Subcutaneous abdominal adipose tissue (tissue), 5 donors: ENCODE results near the gene SCNN1G.
A peak's percentile ranks its signal among the peaks of the same experiment; 100 is the strongest.

Experiments
- H3K27ac ChIP-seq: one replicate; pipeline ENCODE4 v1.7.0; 2013; ENCODE audit warnings: low read depth, mild to moderate bottlenecking, inconsistent platforms, low read length, moderate library complexity
- H3K27me3 ChIP-seq, 5 donors: one replicate each; pipeline ENCODE4 v1.7.0; 2013; ENCODE audit warnings: low read length in 5 of 5, inconsistent platforms in 1 of 5; ENCODE audit not compliant: control insufficient read depth in 5 of 5, insufficient read depth in 4 of 5
- H3K36me3 ChIP-seq, 5 donors: one replicate each; pipeline ENCODE4 v1.7.0; 2013; ENCODE audit warnings: low read length in 5 of 5; ENCODE audit not compliant: control insufficient read depth in 5 of 5, insufficient read depth in 5 of 5
- H3K4me1 ChIP-seq, 5 donors: one replicate each; pipeline ENCODE4 v1.7.0; 2013; ENCODE audit warnings: low read length in 5 of 5, mild to moderate bottlenecking in 3 of 5, moderate library complexity in 1 of 5; ENCODE audit not compliant: control insufficient read depth in 5 of 5, insufficient read depth in 5 of 5
- H3K4me3 ChIP-seq, 5 donors: one replicate each; pipeline ENCODE4 v1.7.0; 2013; ENCODE audit warnings: low read length in 5 of 5, low read depth in 1 of 5
- H3K9ac ChIP-seq, 5 donors: one replicate each; pipeline ENCODE4 v1.7.0; 2013; ENCODE audit warnings: low read length in 5 of 5, mild to moderate bottlenecking in 4 of 5, moderate library complexity in 3 of 5
- H3K9me3 ChIP-seq, 5 donors: one replicate each; pipeline ENCODE4 v1.7.0; 2013; ENCODE audit warnings: low read length in 5 of 5; ENCODE audit not compliant: control insufficient read depth in 5 of 5
- donor health status: healthy.
- donor health status: healthy.
- donor health status: healthy.
- donor health status: healthy.
- donor health status: healthy.

SCNN1G gene

GRCh38 chr16:23172583-23172982, 10.0 kb upstream of the SCNN1G start:
- no peak overlapping the region for H3K4me3 ChIP-seq
- peaks cover 0 to 9% (median 0%) of the 10 kb centered on the region in 5 donors for H3K27me3 ChIP-seq
- H3K9me3 ChIP-seq, result no peaks in the 10 kb centered on the region
- no peak overlapping the region for H3K9ac ChIP-seq
- H3K27ac ChIP-seq, result no peak overlapping the region
- H3K4me1 ChIP-seq, result peaks cover 0 to 7% (median 5%) of the 10 kb centered on the region in 5 donors
- H3K36me3 ChIP-seq, result no peaks in the 10 kb centered on the region

- H3K9ac ChIP-seq, result no peak overlapping the region
Observed at GRCh38 chr16:23172994-23173393, 9.6 kb upstream of the SCNN1G start.

GRCh38 chr16:23174622-23175021, 7.9 kb upstream of the SCNN1G start:
- no peaks in the 10 kb centered on the region for H3K9me3 ChIP-seq
- H3K27ac ChIP-seq, result no peak overlapping the region
- peaks cover 0 to 9% (median 0%) of the 10 kb centered on the region in 5 donors for H3K27me3 ChIP-seq
- H3K4me1 ChIP-seq, result peaks cover 0 to 7% (median 5%) of the 10 kb centered on the region in 5 donors
- H3K4me3 ChIP-seq, result no peak overlapping the region
- no peaks in the 10 kb centered on the region for H3K36me3 ChIP-seq
- no peak overlapping the region for H3K9ac ChIP-seq

More at GRCh38 chr16:23172994-23173393, 9.6 kb upstream of the SCNN1G start:
- H3K27me3 ChIP-seq, result peaks cover 0 to 9% (median 0%) of the 10 kb centered on the region in 5 donors
- H3K4me3 ChIP-seq, result no peak overlapping the region
- no peaks in the 10 kb centered on the region for H3K9me3 ChIP-seq
- peaks cover 0 to 7% (median 5%) of the 10 kb centered on the region in 5 donors for H3K4me1 ChIP-seq
- no peak overlapping the region for H3K27ac ChIP-seq
- no peaks in the 10 kb centered on the region for H3K36me3 ChIP-seq

DNA sequence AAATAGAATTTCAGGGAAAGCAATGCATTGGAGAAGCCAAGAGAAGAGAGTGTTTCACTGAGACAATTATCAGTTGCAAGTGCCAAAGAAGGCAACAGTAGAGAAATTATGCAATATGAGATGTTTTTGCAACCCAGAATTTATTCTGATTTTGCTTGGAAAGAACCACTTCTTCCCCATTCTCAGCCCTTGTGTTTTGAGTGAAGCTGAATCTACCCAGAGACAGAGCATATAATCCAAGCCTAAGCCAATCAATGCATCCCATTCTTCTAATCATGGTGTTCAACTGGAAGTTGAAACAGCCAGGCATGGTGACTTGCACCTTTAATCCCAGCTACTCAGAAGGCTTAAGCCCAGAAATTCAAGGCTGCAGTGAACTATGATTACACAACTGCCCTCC, 6.9 kb upstream of the SCNN1G start:
- Histone ChIP-seq H3K4me1 (peaks cover 0 to 7% (median 5%) of the 10 kb centered on the region in 5 donors), H3K27me3 (peaks cover 0 to 9% (median 0%) of the 10 kb centered on the region in 5 donors), H3K4me3 (no peak overlapping the region), H3K27ac (no peak overlapping the region), H3K36me3 (no peaks in the 10 kb centered on the region), H3K9me3 (no peaks in the 10 kb centered on the region), H3K9ac (no peak overlapping the region)

DNA sequence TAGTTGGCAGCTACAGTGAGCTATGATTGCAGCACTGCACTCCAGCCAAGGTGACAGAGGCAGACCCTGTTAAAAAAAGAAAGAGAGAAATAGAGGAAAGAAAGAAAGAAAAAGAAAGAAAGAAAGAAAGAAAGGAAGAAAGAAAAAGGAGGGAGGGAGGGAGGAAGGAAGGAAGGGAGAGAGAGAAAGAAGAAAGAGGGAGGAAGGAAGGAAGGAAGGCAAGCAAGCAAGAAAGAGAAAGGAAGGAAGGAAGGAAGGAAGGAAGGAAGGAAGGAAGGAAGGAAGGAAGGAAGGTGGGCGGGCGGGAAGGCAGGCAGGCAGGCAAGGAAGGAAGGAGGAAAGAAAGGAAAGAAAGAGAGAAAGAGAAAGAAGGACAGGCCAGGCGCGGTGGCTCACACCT, 1.0 kb upstream of the SCNN1G start:
- peaks cover 21 to 31% (median 24%) of the 10 kb centered on the region in 5 donors for H3K27me3 ChIP-seq
- H3K36me3 ChIP-seq, result no peaks in the 10 kb centered on the region
- peaks cover 0 to 14% (median 12%) of the 10 kb centered on the region in 5 donors for H3K4me1 ChIP-seq
- H3K27ac ChIP-seq, result no peak overlapping the region
- H3K9me3 ChIP-seq, result no peaks in the 10 kb centered on the region
- H3K9ac ChIP-seq, result no peak overlapping the region
- no peak overlapping the region for H3K4me3 ChIP-seq

GRCh38 chr16:23182206-23182678, 303 bp upstream of the SCNN1G start:
- Histone ChIP-seq H3K9ac (no peak overlapping the region), H3K27me3 (peaks cover 21 to 31% (median 24%) of the 10 kb centered on the region in 5 donors), H3K27ac (no peak overlapping the region), H3K4me1 (peaks cover 0 to 14% (median 12%) of the 10 kb centered on the region in 5 donors), H3K36me3 (no peaks in the 10 kb centered on the region), H3K9me3 (no peaks in the 10 kb centered on the region), H3K4me3 (peak overlapping the region in 2 of 5 donors; percentile 48 to 61)

DNA sequence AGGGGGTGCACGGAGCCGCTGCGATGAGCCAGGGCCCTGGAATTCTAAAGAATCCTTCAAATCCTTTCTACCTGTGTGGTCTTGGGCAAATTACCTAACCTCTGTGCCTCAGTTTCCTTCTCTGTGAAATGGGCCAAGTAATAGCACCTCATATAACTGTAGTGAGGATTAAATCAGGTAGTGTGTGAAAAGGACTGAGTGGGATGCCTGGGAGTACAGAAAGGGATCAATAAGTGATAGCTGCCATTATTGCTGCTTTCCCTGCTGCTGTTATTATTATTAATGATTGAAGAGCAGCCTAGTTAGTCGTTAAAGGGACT, 958 bp downstream of the SCNN1G start:
- Histone ChIP-seq H3K27ac (no peak overlapping the region), H3K27me3 (peaks cover 21 to 31% (median 28%) of the 10 kb centered on the region in 5 donors), H3K9me3 (no peaks in the 10 kb centered on the region), H3K36me3 (no peaks in the 10 kb centered on the region), H3K4me1 (peaks cover 0 to 14% (median 12%) of the 10 kb centered on the region in 5 donors), H3K4me3 (peak overlapping the region in 2 of 5 donors; percentile 48 to 61), H3K9ac (no peak overlapping the region)

- H3K4me3 ChIP-seq, result no peak overlapping the region
- no peaks in the 10 kb centered on the region for H3K36me3 ChIP-seq
- H3K4me1 ChIP-seq, result peaks cover 0 to 14% (median 12%) of the 10 kb centered on the region in 5 donors
- no peak overlapping the region for H3K9ac ChIP-seq
- H3K27ac ChIP-seq, result no peak overlapping the region
- H3K9me3 ChIP-seq, result no peaks in the 10 kb centered on the region
- H3K27me3 ChIP-seq, result peaks cover 21 to 31% (median 28%) of the 10 kb centered on the region in 5 donors
Observed at GRCh38 chr16:23185656-23186055, 3.1 kb downstream of the SCNN1G start.

GRCh38 chr16:23186171-23186570, 3.6 kb downstream of the SCNN1G start:
- no peak overlapping the region for H3K4me3 ChIP-seq
- H3K27me3 ChIP-seq, result peaks cover 21 to 31% (median 26%) of the 10 kb centered on the region in 5 donors
- H3K9ac ChIP-seq, result no peak overlapping the region
- H3K9me3 ChIP-seq, result no peaks in the 10 kb centered on the region
- no peaks in the 10 kb centered on the region for H3K36me3 ChIP-seq
- peaks cover 0 to 14% (median 12%) of the 10 kb centered on the region in 5 donors for H3K4me1 ChIP-seq
- H3K27ac ChIP-seq, result no peak overlapping the region

GRCh38 chr16:23187341-23187740, 4.8 kb downstream of the SCNN1G start:
- H3K9ac ChIP-seq, result no peak overlapping the region
- peaks cover 19 to 31% (median 24%) of the 10 kb centered on the region in 5 donors for H3K27me3 ChIP-seq
- no peak overlapping the region for H3K4me3 ChIP-seq
- H3K4me1 ChIP-seq, result peaks cover 0 to 10% (median 8%) of the 10 kb centered on the region in 5 donors
- no peaks in the 10 kb centered on the region for H3K36me3 ChIP-seq
- no peak overlapping the region for H3K27ac ChIP-seq
- H3K9me3 ChIP-seq, result no peaks in the 10 kb centered on the region
